LNCaP clone FGC (cell line): Measurements from ENCODE around the gene ELP5.

Experiments
- DNase-seq: peaks from one replicate; pipeline ENCODE4 v3.0.0-alpha.2; 2011; ENCODE audit warnings: low read depth
- H3K4me3 ChIP-seq: 2 replicates; pipeline ENCODE4 v1.5.1; 2011; ENCODE audit warnings: mild to moderate bottlenecking, low read depth, low read length, control low read depth
- TF ChIP-seq, protein P1 (sequence below): IDR thresholded peaks from 2 replicates; pipeline ENCODE4 v1.5.1; 2012; ENCODE audit warnings: mild to moderate bottlenecking; ENCODE audit not compliant: control insufficient read depth, insufficient read depth; ENCODE audit errors: extremely low read depth

Gene ELP5

DNA sequence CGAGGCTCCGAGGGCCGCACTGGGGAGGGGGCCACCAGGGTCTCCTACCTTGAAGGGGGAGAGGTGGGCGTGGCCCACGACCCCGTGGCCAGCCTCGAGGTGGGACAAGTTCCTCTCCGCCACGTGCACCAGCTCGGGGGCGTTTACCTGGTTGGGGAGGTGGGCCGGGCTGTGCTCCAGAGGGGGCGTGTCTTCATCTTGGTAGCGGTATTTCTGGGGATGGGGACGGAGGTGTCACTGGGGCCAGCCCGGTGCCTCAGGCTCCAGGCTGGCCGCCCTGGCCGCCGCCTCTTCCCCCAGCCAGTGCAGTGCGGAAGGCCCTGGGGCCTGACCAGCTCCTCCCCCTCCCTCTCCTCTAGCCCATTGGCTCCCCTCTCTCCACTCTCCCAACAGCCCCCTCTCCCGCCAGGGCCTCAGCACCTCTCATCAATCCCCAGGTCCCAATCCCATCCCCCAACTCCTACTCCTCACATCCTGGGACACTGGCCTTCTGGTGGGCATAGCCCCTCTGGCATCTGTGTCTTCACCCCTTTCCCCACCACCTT lies 43.9 kb upstream of the ELP5 start:
- no peak for DNase-seq
- H3K4me3 ChIP-seq, result no peak overlapping the region
- TF ChIP-seq, protein P1, sequence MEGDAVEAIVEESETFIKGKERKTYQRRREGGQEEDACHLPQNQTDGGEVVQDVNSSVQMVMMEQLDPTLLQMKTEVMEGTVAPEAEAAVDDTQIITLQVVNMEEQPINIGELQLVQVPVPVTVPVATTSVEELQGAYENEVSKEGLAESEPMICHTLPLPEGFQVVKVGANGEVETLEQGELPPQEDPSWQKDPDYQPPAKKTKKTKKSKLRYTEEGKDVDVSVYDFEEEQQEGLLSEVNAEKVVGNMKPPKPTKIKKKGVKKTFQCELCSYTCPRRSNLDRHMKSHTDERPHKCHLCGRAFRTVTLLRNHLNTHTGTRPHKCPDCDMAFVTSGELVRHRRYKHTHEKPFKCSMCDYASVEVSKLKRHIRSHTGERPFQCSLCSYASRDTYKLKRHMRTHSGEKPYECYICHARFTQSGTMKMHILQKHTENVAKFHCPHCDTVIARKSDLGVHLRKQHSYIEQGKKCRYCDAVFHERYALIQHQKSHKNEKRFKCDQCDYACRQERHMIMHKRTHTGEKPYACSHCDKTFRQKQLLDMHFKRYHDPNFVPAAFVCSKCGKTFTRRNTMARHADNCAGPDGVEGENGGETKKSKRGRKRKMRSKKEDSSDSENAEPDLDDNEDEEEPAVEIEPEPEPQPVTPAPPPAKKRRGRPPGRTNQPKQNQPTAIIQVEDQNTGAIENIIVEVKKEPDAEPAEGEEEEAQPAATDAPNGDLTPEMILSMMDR, result no peak

GRCh38 chr17:7208754-7209460 lies 43.1 kb upstream of the ELP5 start:
- TF ChIP-seq, protein P1, result no peak
- DNase-seq, result no peak
- no peak overlapping the region for H3K4me3 ChIP-seq

DNA sequence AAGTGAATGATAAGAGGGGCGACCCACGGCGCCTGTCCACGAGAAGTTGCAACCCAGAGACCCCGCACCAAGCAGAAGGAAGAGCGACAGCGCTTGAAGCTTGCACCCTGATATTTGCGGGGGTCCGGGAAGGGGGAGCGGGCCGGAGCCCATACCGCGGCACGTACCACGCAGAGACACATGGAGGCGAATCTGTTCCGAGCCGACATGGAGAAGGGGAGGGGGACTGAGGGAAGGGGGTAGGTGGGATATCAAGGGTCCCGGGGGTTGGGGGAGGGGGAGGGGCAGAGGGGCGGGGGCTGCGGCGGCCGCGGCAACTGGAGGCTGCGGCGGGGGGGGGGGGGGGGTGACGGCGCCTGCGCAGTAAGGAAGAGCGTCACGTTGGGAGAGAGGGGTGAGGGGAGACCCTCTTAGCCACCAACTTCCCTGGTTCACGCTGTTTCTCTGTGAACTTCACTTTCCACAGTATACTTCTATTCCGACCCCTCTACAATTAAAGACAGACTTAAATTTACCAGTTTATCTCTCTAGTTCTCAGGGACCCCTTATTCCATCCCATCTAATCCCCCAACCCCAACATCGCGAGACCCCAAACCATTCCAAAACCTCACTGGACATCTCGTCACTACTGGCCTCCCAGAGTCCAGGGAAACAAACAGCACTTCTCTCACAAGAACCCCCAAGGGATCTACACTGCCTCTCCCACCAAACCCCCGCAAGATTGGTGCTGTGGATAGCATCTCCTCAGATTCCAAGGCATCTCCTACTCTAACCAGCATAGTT lies 40.3 kb upstream of the ELP5 start:
- TF ChIP-seq, protein P1, result no peak
- no peak for DNase-seq
- peak overlapping the region; percentile 46 for H3K4me3 ChIP-seq

- no peak overlapping the region for H3K4me3 ChIP-seq
- TF ChIP-seq, protein P1, result 0 out of 2 replicates have a peak, but pooled peaks have one; percentile 3
- DNase-seq, result peak; percentile 63
These were observed 38.1 kb upstream of the ELP5 start for GRCh38 chr17:7213895-7214299.

GRCh38 chr17:7214300-7215135 lies 37.5 kb upstream of the ELP5 start:
- H3K4me3 ChIP-seq, result peak overlapping the region; percentile 45
- TF ChIP-seq, protein P1, result peak; percentile 44
- DNase-seq, result peak; percentile 81

DNA sequence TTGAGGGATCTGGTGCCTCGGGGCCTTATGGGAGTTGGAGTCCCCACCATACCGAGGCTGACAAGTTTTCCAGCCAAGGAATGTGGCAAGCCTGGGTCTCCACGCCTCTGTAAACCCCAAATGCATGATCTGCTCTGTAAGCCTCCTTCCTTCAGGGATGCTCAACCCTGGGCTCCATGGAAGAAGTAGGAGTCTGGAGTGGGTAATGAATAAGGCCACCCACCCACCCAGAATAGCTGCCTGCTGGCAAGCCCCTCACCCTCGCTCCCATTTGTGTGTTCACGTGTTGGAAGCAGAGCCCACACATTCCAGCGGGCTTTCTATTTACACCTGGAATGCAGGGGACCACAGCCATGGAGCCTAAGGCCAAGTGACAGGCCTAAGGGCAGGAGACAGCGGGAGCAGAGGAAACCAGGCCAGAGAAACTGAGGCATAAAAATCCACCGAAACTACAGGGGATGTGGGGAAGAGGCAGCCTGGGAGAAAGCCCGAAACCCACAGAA lies 36.8 kb upstream of the ELP5 start:
- no peak for DNase-seq

More for the DNA sequence above, 36.8 kb upstream of the ELP5 start:
- TF ChIP-seq, protein P1, result no peak
- no peak overlapping the region; the same call in 1 of the 2 replicates for H3K4me3 ChIP-seq
